Thoracic aorta (tissue), 2 donors: ENCODE data around the gene WASF3. TPM values are rescaled to one million over a fixed set of nuclear protein-coding genes. Genes with fewer than 3 reads are reported as not detected.

Source experiments
- ATAC-seq: fragments of 150-250 bp; one replicate; pipeline ENCODE4 v1.8.0; 2017; ENCODE audit warnings: low read depth; ENCODE audit not compliant: insufficient number of reproducible peaks, low FRiP score
- DNase-seq: peaks from one replicate; pipeline ENCODE4 v3.0.0-alpha.2; 2020; ENCODE audit warnings: low spot score
- H3K27ac ChIP-seq, 2 donors: fragments of 200-600 bp; sonication (generic); 1 replicate in 1 of 2; 2 replicates in 1 of 2; pipeline ENCODE4 v1.5.1; 2016; ENCODE audit warnings: mild to moderate bottlenecking in 2 of 2, moderate library complexity in 2 of 2
- H3K27me3 ChIP-seq: fragments of 200-600 bp; sonication (generic); replicated peaks from 2 replicates; pipeline ENCODE4 v1.6.0; 2016; ENCODE audit warnings: mild to moderate bottlenecking; ENCODE audit not compliant: insufficient read depth
- H3K36me3 ChIP-seq: fragments of 200-600 bp; sonication (generic); one replicate; pipeline ENCODE4 v1.5.1; 2016
- H3K4me1 ChIP-seq, 2 donors: fragments of 200-600 bp; sonication (generic); 1 replicate in 1 of 2; 2 replicates in 1 of 2; pipeline versions ENCODE4 v1.5.1 to v1.6.0; 2016; ENCODE audit warnings: low read depth in 2 of 2, mild to moderate bottlenecking in 1 of 2; ENCODE audit not compliant: control insufficient read depth in 1 of 2
- H3K4me3 ChIP-seq: fragments of 200-600 bp; sonication (generic); 2 replicates; pipeline ENCODE4 v1.5.1; 2016; ENCODE audit warnings: mild to moderate bottlenecking
- H3K9me3 ChIP-seq: fragments of 200-600 bp; sonication (generic); 2 replicates; pipeline ENCODE4 v1.5.1; 2016
- total RNA-seq, 2 donors: library from RNA; depleted of rRNA; stranded (reverse); fragments of >200 nt; gene quantifications; one replicate each; pipeline versions ENCODE4 v1.1.0 to v1.2.3, GENCODE V29; 2016
- TF ChIP-seq, protein P1 (sequence below): fragments of 200-600 bp; sonication (generic); IDR thresholded peaks from one replicate; pipeline ENCODE4 v1.5.1; 2019; ENCODE audit warnings: antibody characterized with exemption

WASF3 gene
- total RNA-seq, 2 donors from 2014 or later = 16.4 to 20.0 TPM

- H3K4me1 ChIP-seq = peaks cover 4 to 31% of the 10 kb centered on the region in 2 donors
- TF ChIP-seq, protein P1, sequence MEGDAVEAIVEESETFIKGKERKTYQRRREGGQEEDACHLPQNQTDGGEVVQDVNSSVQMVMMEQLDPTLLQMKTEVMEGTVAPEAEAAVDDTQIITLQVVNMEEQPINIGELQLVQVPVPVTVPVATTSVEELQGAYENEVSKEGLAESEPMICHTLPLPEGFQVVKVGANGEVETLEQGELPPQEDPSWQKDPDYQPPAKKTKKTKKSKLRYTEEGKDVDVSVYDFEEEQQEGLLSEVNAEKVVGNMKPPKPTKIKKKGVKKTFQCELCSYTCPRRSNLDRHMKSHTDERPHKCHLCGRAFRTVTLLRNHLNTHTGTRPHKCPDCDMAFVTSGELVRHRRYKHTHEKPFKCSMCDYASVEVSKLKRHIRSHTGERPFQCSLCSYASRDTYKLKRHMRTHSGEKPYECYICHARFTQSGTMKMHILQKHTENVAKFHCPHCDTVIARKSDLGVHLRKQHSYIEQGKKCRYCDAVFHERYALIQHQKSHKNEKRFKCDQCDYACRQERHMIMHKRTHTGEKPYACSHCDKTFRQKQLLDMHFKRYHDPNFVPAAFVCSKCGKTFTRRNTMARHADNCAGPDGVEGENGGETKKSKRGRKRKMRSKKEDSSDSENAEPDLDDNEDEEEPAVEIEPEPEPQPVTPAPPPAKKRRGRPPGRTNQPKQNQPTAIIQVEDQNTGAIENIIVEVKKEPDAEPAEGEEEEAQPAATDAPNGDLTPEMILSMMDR = no peak
- no peak for DNase-seq
- no peak for ATAC-seq
- H3K36me3 ChIP-seq = no peaks in the 10 kb centered on the region
- H3K27ac ChIP-seq = no peak overlapping the region
- H3K9me3 ChIP-seq = no peaks in the 10 kb centered on the region
- no peaks in the 10 kb centered on the region for H3K27me3 ChIP-seq
- no peak overlapping the region for H3K4me3 ChIP-seq
These were observed 29.8 kb downstream of the WASF3 start for GRCh38 chr13:26587251-26587650.

- Histone ChIP-seq H3K36me3 (no peaks in the 10 kb centered on the region), H3K9me3 (no peaks in the 10 kb centered on the region), H3K4me3 (no peak overlapping the region), H3K27me3 (no peaks in the 10 kb centered on the region), H3K27ac (no peak overlapping the region), H3K4me1 (peaks cover 4 to 24% of the 10 kb centered on the region in 2 donors)
- TF ChIP-seq, protein P1 = no peak
- ATAC-seq (no peak), DNase-seq (no peak)
These were observed 31.7 kb downstream of the WASF3 start for GRCh38 chr13:26589226-26589625.

DNA sequence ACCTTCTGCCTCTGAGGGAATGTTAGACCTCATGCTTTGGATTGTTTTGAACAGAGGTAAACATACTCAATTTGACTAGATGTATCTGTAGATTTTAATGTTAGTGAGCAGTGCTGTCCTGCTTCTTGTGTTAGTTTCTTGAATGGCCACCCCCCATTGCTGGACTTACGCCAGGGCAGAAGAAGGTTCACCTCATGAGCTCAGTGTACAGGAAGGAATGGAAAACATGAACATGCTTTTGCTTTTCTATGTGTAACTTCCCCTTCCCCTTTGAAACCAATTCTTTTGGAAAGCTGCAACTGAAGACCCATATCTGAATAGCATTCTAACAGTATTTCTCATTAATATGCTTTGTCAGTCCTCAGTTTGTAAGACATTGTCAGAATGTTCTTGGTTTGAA is 32.3 kb downstream of the WASF3 start:
- DNase-seq = no peak
- Histone ChIP-seq H3K36me3 (no peaks in the 10 kb centered on the region), H3K4me1 (peaks cover 4 to 19% of the 10 kb centered on the region in 2 donors), H3K27me3 (no peaks in the 10 kb centered on the region), H3K4me3 (no peak overlapping the region), H3K27ac (no peak overlapping the region), H3K9me3 (no peaks in the 10 kb centered on the region)
- ATAC-seq = no peak
- TF ChIP-seq, protein P1 = no peak

GRCh38 chr13:26590379-26590778 is 32.9 kb downstream of the WASF3 start:
- Histone ChIP-seq H3K27me3 (no peaks in the 10 kb centered on the region), H3K36me3 (no peaks in the 10 kb centered on the region), H3K4me3 (no peak overlapping the region), H3K4me1 (peaks cover 4 to 16% of the 10 kb centered on the region in 2 donors), H3K27ac (no peak overlapping the region), H3K9me3 (no peaks in the 10 kb centered on the region)
- no peak for DNase-seq
- TF ChIP-seq, protein P1 = no peak
- ATAC-seq = no peak

DNA sequence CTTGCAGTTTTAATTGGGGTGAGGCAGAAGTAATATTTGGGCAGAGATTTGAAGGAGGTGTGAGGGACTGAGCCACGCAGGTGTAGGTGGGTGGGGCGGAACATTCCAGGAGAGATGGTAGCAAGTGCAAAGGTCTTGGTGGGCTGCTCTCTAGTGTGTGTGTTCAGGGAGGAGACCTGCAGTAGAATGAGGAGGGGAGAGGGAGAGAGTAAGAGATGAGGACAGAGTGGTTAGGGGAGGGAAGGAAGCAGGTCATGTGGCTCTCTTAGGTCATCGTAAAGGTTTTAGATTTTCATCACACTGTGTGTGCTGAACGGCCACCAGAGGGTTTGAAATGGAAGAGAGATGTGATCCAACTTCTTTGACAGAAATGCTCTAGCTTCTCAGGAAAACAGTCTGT is 33.5 kb downstream of the WASF3 start:
- no peaks in the 10 kb centered on the region for H3K36me3 ChIP-seq
- ATAC-seq (no peak), DNase-seq (no peak)
- H3K27me3 ChIP-seq = no peaks in the 10 kb centered on the region
- peaks cover 0 to 12% of the 10 kb centered on the region in 2 donors for H3K4me1 ChIP-seq
- H3K27ac ChIP-seq = no peak overlapping the region
- no peak overlapping the region for H3K4me3 ChIP-seq
- H3K9me3 ChIP-seq = no peaks in the 10 kb centered on the region
- TF ChIP-seq, protein P1 = no peak
